Stimulated activated naive CD8-positive, alpha-beta T cell treated with anti-CD3 and anti-CD28 coated beads, Interleukin-15, amount 100 ng/mL, for 72 hours (primary cell): ENCODE data around the gene NDUFAF2.

Source experiments
- ATAC-seq: fragments of 150-1000 bp; cut with Tn5 transposase; 2 replicates; pipeline ENCODE4 v1.10.0; 2021; ENCODE audit warnings: mild to moderate bottlenecking, moderate library complexity
- DNase-seq, 2 donors: peaks; one replicate each; pipeline ENCODE4 v3.0.0; 2021 to 2022
- H3K27ac Mint-ChIP-seq, 2 donors: one replicate each; pipeline ENCODE4 v1.8.0; 2022; ENCODE audit warnings: mild to moderate bottlenecking in 2 of 2, mixed read lengths in 2 of 2, moderate library complexity in 2 of 2
- H3K27me3 Mint-ChIP-seq: one replicate; pipeline ENCODE4 v1.8.0; 2022; ENCODE audit warnings: mixed read lengths
- H3K4me1 Mint-ChIP-seq: one replicate; pipeline ENCODE4 v1.8.0; 2022; ENCODE audit warnings: mild to moderate bottlenecking, mixed read lengths
- H3K4me3 Mint-ChIP-seq, 2 donors: one replicate each; pipeline ENCODE4 v1.8.0; 2022; ENCODE audit warnings: mild to moderate bottlenecking in 2 of 2, mixed read lengths in 2 of 2, moderate library complexity in 1 of 2
- H3K9me3 Mint-ChIP-seq, 2 donors: one replicate each; pipeline ENCODE4 v1.8.0; 2022; ENCODE audit warnings: mixed read lengths in 2 of 2

Gene NDUFAF2

DNA sequence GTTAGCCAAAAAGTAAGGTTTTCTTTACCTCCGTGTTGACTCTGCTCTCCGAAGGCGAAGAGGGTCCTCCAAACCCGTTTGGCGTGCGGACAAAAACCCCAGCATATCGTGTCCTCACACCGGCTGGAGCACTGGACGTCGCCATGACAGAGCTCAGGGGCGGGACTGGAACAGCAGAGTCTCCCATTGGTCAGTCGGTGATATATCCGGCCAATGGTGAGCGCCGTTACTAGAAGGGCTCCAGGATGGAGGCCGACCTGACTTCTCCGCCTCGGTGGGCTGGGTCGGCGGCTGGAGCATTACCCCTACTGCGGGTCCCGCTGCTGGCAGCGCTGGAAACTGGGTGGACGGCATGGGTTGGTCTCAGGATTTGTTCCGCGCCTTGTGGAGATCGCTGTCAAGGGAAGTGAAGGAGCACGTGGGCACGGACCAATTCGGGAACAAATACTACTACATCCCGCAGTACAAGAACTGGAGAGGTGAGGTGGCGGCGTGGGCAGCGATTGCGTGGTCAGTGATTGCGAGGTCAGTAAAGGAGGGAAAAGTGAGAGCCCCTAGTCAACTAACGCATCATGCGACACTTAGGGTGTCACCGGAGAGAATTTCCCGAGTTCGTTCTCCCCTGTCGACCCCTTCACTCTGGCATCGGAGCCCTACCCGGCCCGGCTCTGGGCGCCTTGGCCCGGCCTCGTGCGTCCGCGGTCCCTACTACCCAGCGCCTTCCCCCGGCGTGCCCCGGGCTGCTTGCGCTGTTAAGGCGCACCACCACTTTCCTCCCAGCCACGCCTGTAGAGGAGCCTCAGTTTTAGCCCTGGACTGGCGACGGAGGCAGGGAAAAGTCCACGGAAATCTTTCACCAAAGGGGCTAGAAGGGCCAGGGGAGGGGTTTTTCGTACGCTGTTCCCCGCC, at the start of gene NDUFAF2, which contains the start of gene ERCC8:
TSS of gene NDUFAF2 (plus strand) at position 302 of the 909 bp plus-strand sequence. CDS start at position 353, 51 bp downstream.
TSS of gene ERCC8 (minus strand) at position 167 of the 909 bp plus-strand sequence. CDS start at position 105, 62 bp downstream.
- Mint-ChIP-seq H3K27ac (no peak within 1 kb of the TSS), H3K4me1 (peaks cover 25% of the 10 kb centered on the region), H3K4me3 (no peak within 1 kb of the TSS), H3K9me3 (no peaks in the 10 kb centered on the region), H3K27me3 (no peaks in the 10 kb centered on the region)
- DNase-seq (peak; percentile 85 to 89), ATAC-seq (peak; percentile 98)

DNA sequence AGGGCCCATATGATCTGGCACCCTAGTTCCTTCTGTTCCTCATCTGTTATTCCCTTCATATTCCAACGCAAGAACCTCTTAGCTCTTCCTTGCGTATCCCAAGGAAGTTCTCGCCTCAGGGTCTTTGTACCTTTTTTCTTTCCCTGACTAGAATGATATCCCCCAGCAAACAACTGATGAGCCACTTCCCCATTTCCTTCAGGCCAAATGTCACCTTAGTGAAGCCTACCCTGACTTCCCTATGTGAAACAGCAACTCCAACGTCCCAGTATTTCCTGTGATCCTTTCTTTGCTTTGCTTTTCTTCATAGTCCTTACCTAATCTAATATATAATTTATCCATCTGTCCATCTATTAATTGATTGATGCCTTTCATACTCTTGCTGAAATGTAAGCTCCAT, 48.0 kb upstream of the NDUFAF2 start:
- Mint-ChIP-seq H3K4me1 (no peaks in the 10 kb centered on the region), H3K9me3 (no peaks in the 10 kb centered on the region), H3K27me3 (no peaks in the 10 kb centered on the region), H3K27ac (no peak overlapping the region), H3K4me3 (no peak overlapping the region)
- ATAC-seq = no peak
- DNase-seq = no peak

- Mint-ChIP-seq H3K4me3 (no peak overlapping the region), H3K9me3 (no peaks in the 10 kb centered on the region), H3K4me1 (no peaks in the 10 kb centered on the region), H3K27me3 (no peaks in the 10 kb centered on the region), H3K27ac (no peak overlapping the region)
- ATAC-seq = no peak
- no peak for DNase-seq
Measured at GRCh38 chr5:60903356-60903755, 41.6 kb upstream of the NDUFAF2 start.

GRCh38 chr5:60916646-60917045, 28.4 kb upstream of the NDUFAF2 start:
- no peak overlapping the region for H3K27ac Mint-ChIP-seq
- DNase-seq = no peak
- no peak for ATAC-seq

DNA sequence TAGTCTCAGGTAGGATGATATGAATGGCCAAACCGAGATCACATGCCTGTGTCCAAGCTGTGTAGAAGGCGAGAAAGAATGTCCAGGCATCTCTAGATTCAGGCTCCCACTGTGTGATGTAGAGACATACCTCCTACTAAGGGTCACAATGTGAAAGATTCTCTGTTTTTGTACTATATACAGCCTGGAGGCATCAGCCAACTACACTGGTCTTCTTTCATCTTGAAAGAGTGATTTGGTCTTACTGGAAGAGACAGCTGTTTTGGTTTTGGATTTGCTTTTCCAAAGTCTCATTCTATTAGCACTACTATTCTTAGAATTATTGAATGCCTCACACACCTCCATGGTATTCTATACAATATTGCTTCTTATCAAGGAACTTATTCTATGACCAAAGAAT, 26.5 kb upstream of the NDUFAF2 start:
- Mint-ChIP-seq H3K27ac (no peak overlapping the region), H3K27me3 (no peaks in the 10 kb centered on the region), H3K4me1 (no peaks in the 10 kb centered on the region), H3K4me3 (no peak overlapping the region), H3K9me3 (peaks cover 0 to 6% of the 10 kb centered on the region in 2 donors)
- ATAC-seq (no peak), DNase-seq (no peak)

More at GRCh38 chr5:60916646-60917045, 28.4 kb upstream of the NDUFAF2 start:
- H3K9me3 Mint-ChIP-seq = peaks cover 0 to 9% of the 10 kb centered on the region in 2 donors
- H3K4me3 Mint-ChIP-seq = no peak overlapping the region
- no peaks in the 10 kb centered on the region for H3K27me3 Mint-ChIP-seq
- H3K4me1 Mint-ChIP-seq = no peaks in the 10 kb centered on the region

GRCh38 chr5:60927450-60927849, 17.6 kb upstream of the NDUFAF2 start:
- ATAC-seq (no peak), DNase-seq (no peak)
- Mint-ChIP-seq H3K9me3 (no peaks in the 10 kb centered on the region), H3K4me1 (no peaks in the 10 kb centered on the region), H3K27me3 (no peaks in the 10 kb centered on the region), H3K4me3 (no peak overlapping the region), H3K27ac (no peak overlapping the region)

DNA sequence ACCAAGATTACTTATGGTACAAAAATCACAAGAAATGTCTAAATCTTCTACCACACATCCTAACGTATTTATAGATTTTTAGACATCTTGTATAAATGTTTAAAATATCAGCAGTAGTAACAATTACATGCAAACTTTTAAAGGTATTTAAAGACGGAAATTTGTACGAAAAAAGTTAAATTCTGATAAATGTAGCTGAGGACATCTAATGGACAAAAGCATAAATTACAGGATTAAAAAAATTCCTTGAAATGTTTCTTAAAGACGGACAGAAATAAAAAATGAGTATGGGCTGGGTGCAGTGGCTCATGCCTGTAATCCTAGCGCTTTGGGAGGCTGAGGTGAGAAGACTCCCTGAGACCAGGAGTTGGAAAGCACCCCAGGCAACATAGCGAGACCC, 16.0 kb upstream of the NDUFAF2 start:
- H3K27me3 Mint-ChIP-seq = no peaks in the 10 kb centered on the region
- no peak for DNase-seq
- ATAC-seq = no peak
- no peak overlapping the region for H3K27ac Mint-ChIP-seq
- peaks cover 0 to under 1% of the 10 kb centered on the region in 2 donors for H3K9me3 Mint-ChIP-seq
- H3K4me1 Mint-ChIP-seq = no peaks in the 10 kb centered on the region
- H3K4me3 Mint-ChIP-seq = no peak overlapping the region

DNA sequence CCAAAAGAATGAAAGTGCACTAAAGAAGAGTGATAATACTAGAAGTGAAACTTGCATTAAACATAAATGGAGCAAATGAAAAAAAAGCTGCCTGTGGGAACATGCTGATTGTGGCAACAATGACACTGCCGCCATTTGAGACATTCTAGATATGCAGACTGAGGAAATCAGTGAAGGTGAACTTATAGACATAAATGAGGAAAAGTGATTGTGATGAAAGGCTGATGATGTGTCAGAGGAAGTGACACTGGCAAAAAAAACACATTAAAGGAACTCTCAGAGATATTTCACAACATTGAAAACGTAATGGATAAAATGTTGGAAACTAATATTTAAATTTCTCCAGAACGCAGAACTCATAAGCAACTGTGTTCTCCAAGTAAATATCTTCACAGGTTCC, 1.4 kb upstream of the NDUFAF2 start:
- Mint-ChIP-seq H3K27ac (no peak overlapping the region), H3K27me3 (no peaks in the 10 kb centered on the region), H3K4me3 (no peak overlapping the region), H3K9me3 (no peaks in the 10 kb centered on the region), H3K4me1 (peaks cover 25% of the 10 kb centered on the region)
- DNase-seq (no peak), ATAC-seq (no peak)

DNA sequence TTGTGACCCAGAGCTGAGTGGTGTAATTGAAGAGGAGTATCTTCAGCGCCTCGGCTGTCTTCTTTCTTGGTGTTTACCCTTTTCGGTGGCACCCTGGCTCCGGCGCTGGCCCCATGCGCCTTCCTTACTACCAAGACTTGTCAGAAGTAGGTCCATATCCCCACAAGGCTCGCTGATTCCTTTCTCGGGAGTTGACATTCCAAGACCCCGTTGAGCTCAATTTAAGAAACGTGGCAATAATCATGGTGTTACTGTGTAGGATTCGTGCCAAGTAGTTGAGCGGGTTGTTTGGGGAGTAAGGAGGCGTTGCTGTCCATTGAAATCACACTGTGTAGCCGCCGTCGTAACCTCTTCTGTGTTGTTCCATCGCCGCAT, 795 bp downstream of the NDUFAF2 start:
- no peak overlapping the region for H3K27ac Mint-ChIP-seq
- H3K27me3 Mint-ChIP-seq = no peaks in the 10 kb centered on the region
- no peak overlapping the region for H3K4me3 Mint-ChIP-seq
- DNase-seq (no peak), ATAC-seq (peak; percentile 50)
- H3K4me1 Mint-ChIP-seq = peaks cover 25% of the 10 kb centered on the region
- no peaks in the 10 kb centered on the region for H3K9me3 Mint-ChIP-seq

DNA sequence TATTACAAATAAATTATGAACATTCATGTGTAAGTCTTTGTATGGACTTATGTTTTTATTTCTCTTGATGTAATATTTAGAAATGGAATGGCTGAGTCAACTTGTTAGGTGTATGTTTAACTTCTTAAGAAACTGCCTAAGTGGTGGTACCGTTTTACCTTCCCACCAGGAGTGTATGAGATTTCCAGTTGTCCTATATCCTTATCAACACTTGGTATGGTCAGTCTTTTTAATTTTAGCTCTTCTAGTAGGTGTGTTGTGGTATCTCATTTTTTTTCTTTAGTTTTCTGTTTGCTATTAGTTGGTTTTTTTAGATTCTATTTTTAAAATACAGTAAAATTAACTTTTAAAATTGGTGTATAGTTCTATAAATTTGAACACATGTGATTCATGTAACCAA, 3.7 kb downstream of the NDUFAF2 start:
- DNase-seq = no peak
- Mint-ChIP-seq H3K27ac (no peak overlapping the region), H3K27me3 (no peaks in the 10 kb centered on the region), H3K4me1 (peaks cover 22% of the 10 kb centered on the region), H3K4me3 (no peak overlapping the region), H3K9me3 (no peaks in the 10 kb centered on the region)
- no peak for ATAC-seq

GRCh38 chr5:60955239-60955638, 10.2 kb downstream of the NDUFAF2 start:
- no peak overlapping the region for H3K27ac Mint-ChIP-seq
- no peak for ATAC-seq
- no peaks in the 10 kb centered on the region for H3K27me3 Mint-ChIP-seq
- peaks cover 4% of the 10 kb centered on the region for H3K4me1 Mint-ChIP-seq
- no peak overlapping the region for H3K4me3 Mint-ChIP-seq
- H3K9me3 Mint-ChIP-seq = peaks cover 0 to 7% of the 10 kb centered on the region in 2 donors
- no peak for DNase-seq

DNA sequence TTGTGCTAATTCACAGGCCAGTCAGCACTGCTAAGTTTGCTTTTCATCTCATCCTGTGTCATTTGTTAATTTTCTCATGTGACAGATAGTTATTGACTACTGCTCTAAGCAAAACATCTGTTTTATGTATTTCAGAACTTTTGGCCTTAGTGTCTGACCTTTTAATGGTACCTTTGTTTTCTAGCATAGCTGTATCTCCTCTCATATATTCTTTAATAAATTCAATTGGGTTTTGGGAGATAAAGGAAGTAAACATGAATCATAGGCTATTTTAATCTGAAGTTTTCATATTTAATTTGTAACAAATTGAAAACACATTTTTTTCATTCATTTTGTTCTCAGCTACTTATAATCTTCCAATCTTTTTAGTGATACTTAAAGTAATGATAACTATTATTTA, 13.1 kb downstream of the NDUFAF2 start:
- ATAC-seq (no peak), DNase-seq (no peak)
- Mint-ChIP-seq H3K9me3 (peaks cover 0 to 7% of the 10 kb centered on the region in 2 donors), H3K27me3 (no peaks in the 10 kb centered on the region), H3K27ac (no peak overlapping the region), H3K4me3 (no peak overlapping the region), H3K4me1 (peaks cover 4% of the 10 kb centered on the region)

DNA sequence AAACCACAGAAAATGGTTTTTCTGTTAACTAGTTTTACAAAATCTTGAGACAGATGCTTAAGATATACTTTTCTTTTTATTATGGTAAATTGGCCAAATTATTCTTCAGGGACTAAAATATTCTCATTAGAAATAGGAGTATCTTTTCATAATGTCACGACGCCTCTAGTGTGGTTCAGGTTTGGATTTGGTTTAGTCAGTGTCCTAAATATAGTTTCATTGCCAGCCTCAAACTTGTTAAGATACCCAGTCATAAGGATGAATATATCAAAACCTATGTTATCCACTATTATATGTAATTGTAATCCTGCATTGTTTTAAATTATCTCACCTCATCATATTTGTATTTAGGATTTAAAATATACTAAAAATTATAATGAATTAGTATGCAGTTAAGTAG, 13.7 kb downstream of the NDUFAF2 start:
- no peak for DNase-seq

GRCh38 chr5:60959156-60959555, 14.2 kb downstream of the NDUFAF2 start:
- Mint-ChIP-seq H3K4me1 (no peaks in the 10 kb centered on the region), H3K27me3 (no peaks in the 10 kb centered on the region), H3K27ac (no peak overlapping the region), H3K9me3 (peaks cover 0 to 7% of the 10 kb centered on the region in 2 donors), H3K4me3 (no peak overlapping the region)
- DNase-seq (no peak), ATAC-seq (no peak)

More for the DNA sequence above, 13.7 kb downstream of the NDUFAF2 start:
- H3K27ac Mint-ChIP-seq = no peak overlapping the region
- H3K4me3 Mint-ChIP-seq = no peak overlapping the region
- ATAC-seq = no peak
- no peaks in the 10 kb centered on the region for H3K4me1 Mint-ChIP-seq
- peaks cover 0 to 7% of the 10 kb centered on the region in 2 donors for H3K9me3 Mint-ChIP-seq
- no peaks in the 10 kb centered on the region for H3K27me3 Mint-ChIP-seq

- H3K9me3 Mint-ChIP-seq = peaks cover 0 to 3% of the 10 kb centered on the region in 2 donors
- no peaks in the 10 kb centered on the region for H3K4me1 Mint-ChIP-seq
- H3K4me3 Mint-ChIP-seq = no peak overlapping the region
- no peak overlapping the region for H3K27ac Mint-ChIP-seq
- H3K27me3 Mint-ChIP-seq = no peaks in the 10 kb centered on the region
- DNase-seq = no peak
- ATAC-seq = no peak
Measured at GRCh38 chr5:60960591-60960990, 15.6 kb downstream of the NDUFAF2 start.

GRCh38 chr5:60961685-60962084, 16.7 kb downstream of the NDUFAF2 start:
- Mint-ChIP-seq H3K4me1 (no peaks in the 10 kb centered on the region), H3K27ac (no peak overlapping the region), H3K27me3 (no peaks in the 10 kb centered on the region), H3K9me3 (peaks cover 0 to 9% of the 10 kb centered on the region in 2 donors), H3K4me3 (no peak overlapping the region)
- ATAC-seq (no peak), DNase-seq (no peak)
